ENCODE data around the gene CDYL.

CDYL gene

GRCh38 chr6:4778086-4778485, 1.9 kb downstream of the CDYL start:
- no peak for TF ChIP-seq CTCF (IDR thresholded peaks at IDR 0.05; ENCODE audit: extremely low read depth, missing control alignments)
- DNase-seq (ENCODE audit: low spot score) = peak; percentile 56

- no peak for DNase-seq (ENCODE audit: low spot score)
- no peak for TF ChIP-seq CTCF (IDR thresholded peaks at IDR 0.05; ENCODE audit: extremely low read depth, missing control alignments)
These were observed 4.2 kb downstream of the CDYL start for GRCh38 chr6:4780360-4780812.

- DNase-seq (ENCODE audit: low spot score) = peak; percentile 34
- no peak for TF ChIP-seq CTCF (IDR thresholded peaks at IDR 0.05; ENCODE audit: extremely low read depth, missing control alignments)
These were observed 5.2 kb downstream of the CDYL start for GRCh38 chr6:4781426-4781825.

GRCh38 chr6:4781967-4782575, 5.9 kb downstream of the CDYL start:
- no peak for TF ChIP-seq CTCF (IDR thresholded peaks at IDR 0.05; ENCODE audit: extremely low read depth, missing control alignments)
- DNase-seq (ENCODE audit: low spot score) = no peak

- no peak for DNase-seq (ENCODE audit: low spot score)
- no peak for TF ChIP-seq CTCF (IDR thresholded peaks at IDR 0.05; ENCODE audit: extremely low read depth, missing control alignments)
These were observed 10.8 kb downstream of the CDYL start for GRCh38 chr6:4786996-4787395.

GRCh38 chr6:4788482-4788881, 12.3 kb downstream of the CDYL start:
- no peak for TF ChIP-seq CTCF (IDR thresholded peaks at IDR 0.05; ENCODE audit: extremely low read depth, missing control alignments)
- no peak for DNase-seq (ENCODE audit: low spot score)

- DNase-seq (ENCODE audit: low spot score) = peak; percentile 42
- peak; percentile 25 for TF ChIP-seq CTCF (IDR thresholded peaks at IDR 0.05; ENCODE audit: extremely low read depth, missing control alignments)
These were observed 12.9 kb downstream of the CDYL start for GRCh38 chr6:4788953-4789584.

Data from GM20000 (cell line).